Nephron progenitor cell (in vitro differentiated cells): Measurements from ENCODE around the gene AKAP5.
A peak's percentile ranks its signal among the peaks of the same experiment; 100 is the strongest.

Source experiments
- DNase-seq: peaks from one replicate; pipeline ENCODE4 v3.0.0; 2021
- H3K27ac Mint-ChIP-seq: 2 replicates; pipeline ENCODE4 v1.8.0; 2021; ENCODE audit warnings: mild to moderate bottlenecking, moderate library complexity, mixed read lengths
- H3K27me3 Mint-ChIP-seq: 2 replicates; pipeline ENCODE4 v1.8.0; 2021; ENCODE audit warnings: mild to moderate bottlenecking, low read depth, mixed read lengths; ENCODE audit not compliant: poor library complexity
- H3K36me3 Mint-ChIP-seq: 2 replicates; pipeline ENCODE4 v1.8.0; 2021; ENCODE audit warnings: low read depth, mixed read lengths
- H3K4me1 Mint-ChIP-seq: 2 replicates; pipeline ENCODE4 v1.8.0; 2021; ENCODE audit warnings: mixed read lengths
- H3K4me3 Mint-ChIP-seq: 2 replicates; pipeline ENCODE4 v1.8.0; 2021; ENCODE audit warnings: mild to moderate bottlenecking, moderate library complexity, mixed read lengths
- H3K9me3 Mint-ChIP-seq: 2 replicates; pipeline ENCODE4 v1.8.0; 2021; ENCODE audit warnings: mild to moderate bottlenecking, moderate library complexity, mixed read lengths
- TF ChIP-seq, protein P1 (sequence below): fragments of 200-600 bp; sonication (generic); IDR thresholded peaks from 2 replicates; pipeline ENCODE4 v1.5.0; 2021; ENCODE audit warnings: antibody characterized with exemption

AKAP5 gene, protein sequence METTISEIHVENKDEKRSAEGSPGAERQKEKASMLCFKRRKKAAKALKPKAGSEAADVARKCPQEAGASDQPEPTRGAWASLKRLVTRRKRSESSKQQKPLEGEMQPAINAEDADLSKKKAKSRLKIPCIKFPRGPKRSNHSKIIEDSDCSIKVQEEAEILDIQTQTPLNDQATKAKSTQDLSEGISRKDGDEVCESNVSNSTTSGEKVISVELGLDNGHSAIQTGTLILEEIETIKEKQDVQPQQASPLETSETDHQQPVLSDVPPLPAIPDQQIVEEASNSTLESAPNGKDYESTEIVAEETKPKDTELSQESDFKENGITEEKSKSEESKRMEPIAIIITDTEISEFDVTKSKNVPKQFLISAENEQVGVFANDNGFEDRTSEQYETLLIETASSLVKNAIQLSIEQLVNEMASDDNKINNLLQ

DNA sequence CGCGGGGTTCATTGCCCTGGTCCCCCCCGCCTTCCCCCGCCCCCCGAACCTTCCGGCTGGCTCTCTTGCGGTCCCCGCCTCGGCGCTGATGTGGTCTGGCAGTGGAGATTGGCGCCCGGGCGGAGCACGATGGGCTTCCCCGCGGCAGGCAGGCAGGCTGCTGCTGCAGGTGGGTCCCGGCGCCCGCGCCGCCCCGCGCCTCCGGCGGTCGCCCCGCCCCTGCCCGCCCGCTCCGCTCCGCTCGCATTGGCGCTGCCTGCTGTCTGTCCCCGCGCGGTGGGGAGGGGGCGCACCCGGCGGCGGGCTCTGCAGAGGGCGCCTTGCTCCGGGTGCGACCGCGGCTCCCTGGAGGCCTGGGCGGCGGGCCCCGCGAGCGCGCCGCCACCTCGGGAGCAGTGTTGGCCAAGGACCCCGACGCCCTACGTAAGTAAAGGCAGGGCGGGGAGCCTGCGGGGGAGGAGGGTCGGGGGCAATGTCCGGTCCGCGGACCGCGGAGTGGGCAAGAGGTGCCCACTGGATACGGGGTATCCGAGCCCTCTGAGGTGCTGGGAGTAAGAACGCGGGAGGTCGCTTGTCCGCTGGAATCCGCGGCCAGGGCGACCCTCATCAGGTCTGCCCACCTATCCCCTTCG, at the start of gene AKAP5:
Gene AKAP5 (plus strand): TSS at position 309 of the 632 bp plus-strand sequence. CDS start 2,896 bp downstream, outside the sequence.
- Mint-ChIP-seq H3K27me3 (peaks cover 13% of the 10 kb centered on the region), H3K4me1 (peaks cover 22% of the 10 kb centered on the region), H3K36me3 (peaks cover 5% of the 10 kb centered on the region), H3K9me3 (no peaks in the 10 kb centered on the region), H3K4me3 (peak within 1 kb of the TSS; percentile 88), H3K27ac (no peak within 1 kb of the TSS)
- peak; percentile 92 for DNase-seq
- TF ChIP-seq, protein P1, sequence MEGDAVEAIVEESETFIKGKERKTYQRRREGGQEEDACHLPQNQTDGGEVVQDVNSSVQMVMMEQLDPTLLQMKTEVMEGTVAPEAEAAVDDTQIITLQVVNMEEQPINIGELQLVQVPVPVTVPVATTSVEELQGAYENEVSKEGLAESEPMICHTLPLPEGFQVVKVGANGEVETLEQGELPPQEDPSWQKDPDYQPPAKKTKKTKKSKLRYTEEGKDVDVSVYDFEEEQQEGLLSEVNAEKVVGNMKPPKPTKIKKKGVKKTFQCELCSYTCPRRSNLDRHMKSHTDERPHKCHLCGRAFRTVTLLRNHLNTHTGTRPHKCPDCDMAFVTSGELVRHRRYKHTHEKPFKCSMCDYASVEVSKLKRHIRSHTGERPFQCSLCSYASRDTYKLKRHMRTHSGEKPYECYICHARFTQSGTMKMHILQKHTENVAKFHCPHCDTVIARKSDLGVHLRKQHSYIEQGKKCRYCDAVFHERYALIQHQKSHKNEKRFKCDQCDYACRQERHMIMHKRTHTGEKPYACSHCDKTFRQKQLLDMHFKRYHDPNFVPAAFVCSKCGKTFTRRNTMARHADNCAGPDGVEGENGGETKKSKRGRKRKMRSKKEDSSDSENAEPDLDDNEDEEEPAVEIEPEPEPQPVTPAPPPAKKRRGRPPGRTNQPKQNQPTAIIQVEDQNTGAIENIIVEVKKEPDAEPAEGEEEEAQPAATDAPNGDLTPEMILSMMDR = no peak

- TF ChIP-seq, protein P1 = no peak
- no peak overlapping the region for H3K27ac Mint-ChIP-seq
- no peak overlapping the region for H3K4me3 Mint-ChIP-seq
- no peaks in the 10 kb centered on the region for H3K27me3 Mint-ChIP-seq
- DNase-seq = no peak
- peaks cover 11% of the 10 kb centered on the region for H3K4me1 Mint-ChIP-seq
- peaks cover 67% of the 10 kb centered on the region for H3K36me3 Mint-ChIP-seq
- no peaks in the 10 kb centered on the region for H3K9me3 Mint-ChIP-seq
Measured at GRCh38 chr14:64416348-64416932, 48.9 kb upstream of the AKAP5 start.

GRCh38 chr14:64417055-64417770, 48.1 kb upstream of the AKAP5 start:
- Mint-ChIP-seq H3K27ac (peak overlapping the region; percentile 71), H3K9me3 (no peaks in the 10 kb centered on the region), H3K4me3 (no peak overlapping the region), H3K27me3 (no peaks in the 10 kb centered on the region), H3K36me3 (peaks cover 67% of the 10 kb centered on the region), H3K4me1 (peaks cover 13% of the 10 kb centered on the region)
- TF ChIP-seq, protein P1 = no peak
- DNase-seq = no peak

DNA sequence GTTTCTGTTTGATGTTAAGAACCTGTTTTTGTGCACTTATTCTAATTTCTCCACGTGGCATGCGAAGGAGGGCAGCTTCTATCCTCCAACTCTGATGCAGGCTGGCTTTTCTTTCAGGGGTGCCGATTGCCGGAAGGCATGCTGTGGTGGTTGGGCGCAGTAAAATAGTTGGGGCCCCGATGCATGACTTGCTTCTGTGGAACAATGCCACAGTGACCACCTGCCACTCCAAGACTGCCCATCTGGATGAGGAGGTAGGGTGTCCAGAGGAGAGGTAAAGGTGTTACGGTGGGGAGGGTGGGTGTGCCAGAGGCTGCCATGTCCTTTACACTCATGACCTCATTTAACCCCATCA, 47.6 kb upstream of the AKAP5 start:
- Mint-ChIP-seq H3K4me1 (peaks cover 14% of the 10 kb centered on the region), H3K27me3 (no peaks in the 10 kb centered on the region), H3K4me3 (no peak overlapping the region), H3K9me3 (no peaks in the 10 kb centered on the region), H3K36me3 (peaks cover 71% of the 10 kb centered on the region), H3K27ac (no peak overlapping the region)
- TF ChIP-seq, protein P1 = no peak
- no peak for DNase-seq

DNA sequence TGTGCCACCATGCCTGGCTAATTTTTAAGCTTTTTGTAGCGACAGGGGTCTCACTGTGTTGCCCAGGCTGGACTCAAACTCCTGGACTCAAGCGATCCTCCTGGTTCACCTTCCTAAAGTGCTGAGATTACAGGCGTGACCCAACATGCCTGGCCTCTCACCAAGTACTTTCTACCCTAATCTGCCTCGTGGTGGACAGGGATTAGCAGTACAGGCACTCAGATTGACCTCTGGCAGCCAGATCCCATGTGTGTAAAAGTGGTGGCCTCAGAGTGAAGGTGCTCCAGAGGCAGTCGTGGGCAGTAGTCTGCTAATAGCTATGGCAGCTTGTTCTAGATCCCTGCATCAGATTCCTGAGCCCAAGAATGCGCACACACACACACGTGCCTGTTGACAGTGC, 46.3 kb upstream of the AKAP5 start:
- H3K4me1 Mint-ChIP-seq = peaks cover 18% of the 10 kb centered on the region
- H3K4me3 Mint-ChIP-seq = no peak overlapping the region
- H3K9me3 Mint-ChIP-seq = no peaks in the 10 kb centered on the region
- TF ChIP-seq, protein P1 = no peak
- H3K36me3 Mint-ChIP-seq = peaks cover 73% of the 10 kb centered on the region
- H3K27ac Mint-ChIP-seq = no peak overlapping the region
- no peak for DNase-seq
- H3K27me3 Mint-ChIP-seq = no peaks in the 10 kb centered on the region
